ENCODE measurements around the gene TROAP. TPM values are rescaled to one million over a fixed set of nuclear protein-coding genes. Genes with fewer than 3 reads are reported as not detected.
"Not testable (repeated sequence)": the region's sequence is repeated elsewhere in the genome, so short reads cannot be mapped to it uniquely, and the experiment has no call there.

The TROAP gene
- polyA plus RNA-seq, 3 donors = 0.05 TPM; not detected in 2

DNA sequence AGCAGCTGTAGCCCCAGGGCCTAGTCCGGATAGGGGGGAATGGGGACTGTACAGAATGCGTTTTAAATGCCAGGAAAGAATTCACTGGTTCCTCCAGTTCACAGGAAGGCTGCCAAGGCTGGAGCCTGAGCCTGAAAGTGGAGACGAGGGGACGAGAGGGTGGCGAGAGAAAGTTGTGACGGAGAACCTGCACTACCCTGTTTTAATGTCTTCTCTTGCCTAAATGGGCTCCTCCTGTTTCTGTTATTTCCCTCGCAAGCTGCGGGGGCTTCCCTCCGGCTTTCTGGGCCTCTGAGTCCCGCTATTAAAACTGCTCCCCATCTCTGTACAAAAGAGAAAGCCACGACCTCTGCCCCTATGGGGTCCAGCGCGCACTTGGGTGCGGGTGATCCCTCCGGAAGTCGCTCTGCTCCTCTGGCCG lies 9.4 kb downstream of the TROAP start:
- no peak overlapping the region for H3K27ac Mint-ChIP-seq

DNA sequence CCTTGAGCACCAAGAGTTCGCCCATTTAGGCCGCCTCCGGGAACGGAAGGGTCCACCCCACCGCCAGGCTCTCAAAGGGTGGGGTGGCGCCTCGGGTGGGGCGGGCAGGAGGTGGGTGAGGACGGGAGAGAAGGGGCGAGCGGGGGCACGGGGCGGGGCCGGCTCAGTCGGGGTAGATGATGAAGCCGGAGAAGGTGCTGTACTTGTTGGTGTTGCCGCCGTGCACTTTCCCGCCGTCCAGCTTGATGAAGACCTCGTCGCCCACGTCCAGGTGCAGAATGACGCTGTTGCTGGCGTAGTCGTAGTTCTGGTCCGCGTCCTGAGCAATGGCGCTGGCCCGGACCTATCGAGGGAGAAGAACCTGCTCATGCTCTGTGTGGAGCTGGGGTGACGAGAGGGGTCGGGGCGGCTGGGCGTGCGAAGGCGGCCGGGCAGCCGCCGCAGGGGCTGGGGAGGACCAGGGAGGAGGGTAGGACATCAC lies 9.9 kb downstream of the TROAP start:
- H3K9me3 Mint-ChIP-seq = peaks cover 0 to 21% (median 11%) of the 10 kb centered on the region in 7 donors
- H3K9ac ChIP-seq (ENCODE audit: insufficient read depth, low read length, poor library complexity, severe bottlenecking) = no peak overlapping the region
- H2AFZ ChIP-seq (ENCODE audit: insufficient read depth, low read depth, low read length, poor library complexity, severe bottlenecking) = peak overlapping the region; percentile 50
- peak overlapping the region; percentile 63 to 84 for H3K4me3 Mint-ChIP-seq
- H3K9me3 ChIP-seq (replicated peaks in 1 of 2; ENCODE audit: control insufficient read depth in 1 of 2, insufficient read depth in 1 of 2, low read length in 2 of 2) = peaks cover 0 to 17% of the 10 kb centered on the region in 2 donors
- peak overlapping the region in 1 of 7 donors; percentile 12 for H3K27ac Mint-ChIP-seq
- H3K36me3 Mint-ChIP-seq = peaks cover 47 to 51% of the 10 kb centered on the region in 2 donors
- 16% methylated on average over 38 of the region's 40 CpGs for WGBS (ENCODE audit: insufficient coverage)
- peak overlapping the region; percentile 54 for H3K4me2 ChIP-seq (replicated peaks; ENCODE audit: extremely low read depth, low read length, poor library complexity, severe bottlenecking)
- H4K20me1 ChIP-seq (ENCODE audit: insufficient read depth, low read length) = no peaks in the 10 kb centered on the region
- H3K4me1 Mint-ChIP-seq = peaks cover 33% of the 10 kb centered on the region
- intact Hi-C loops (cut with micrococcal nuclease) = no loop called here
- H3K27me3 ChIP-seq (ENCODE audit: control insufficient read depth in 2 of 2, insufficient read depth in 2 of 2, low read length in 2 of 2) = peaks cover 53 to 60% of the 10 kb centered on the region in 2 donors
- H3K27ac ChIP-seq (ENCODE audit: low read depth in 1 of 2, low read length in 2 of 2) = no peak overlapping the region
- H3K27me3 Mint-ChIP-seq (ENCODE audit: low read depth in 3 of 3) = peaks cover 60 to 73% (median 61%) of the 10 kb centered on the region in 3 donors
- TF ChIP-seq, protein P1, sequence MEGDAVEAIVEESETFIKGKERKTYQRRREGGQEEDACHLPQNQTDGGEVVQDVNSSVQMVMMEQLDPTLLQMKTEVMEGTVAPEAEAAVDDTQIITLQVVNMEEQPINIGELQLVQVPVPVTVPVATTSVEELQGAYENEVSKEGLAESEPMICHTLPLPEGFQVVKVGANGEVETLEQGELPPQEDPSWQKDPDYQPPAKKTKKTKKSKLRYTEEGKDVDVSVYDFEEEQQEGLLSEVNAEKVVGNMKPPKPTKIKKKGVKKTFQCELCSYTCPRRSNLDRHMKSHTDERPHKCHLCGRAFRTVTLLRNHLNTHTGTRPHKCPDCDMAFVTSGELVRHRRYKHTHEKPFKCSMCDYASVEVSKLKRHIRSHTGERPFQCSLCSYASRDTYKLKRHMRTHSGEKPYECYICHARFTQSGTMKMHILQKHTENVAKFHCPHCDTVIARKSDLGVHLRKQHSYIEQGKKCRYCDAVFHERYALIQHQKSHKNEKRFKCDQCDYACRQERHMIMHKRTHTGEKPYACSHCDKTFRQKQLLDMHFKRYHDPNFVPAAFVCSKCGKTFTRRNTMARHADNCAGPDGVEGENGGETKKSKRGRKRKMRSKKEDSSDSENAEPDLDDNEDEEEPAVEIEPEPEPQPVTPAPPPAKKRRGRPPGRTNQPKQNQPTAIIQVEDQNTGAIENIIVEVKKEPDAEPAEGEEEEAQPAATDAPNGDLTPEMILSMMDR (IDR thresholded peaks at IDR 0.05) = no peak
- no peaks in the 10 kb centered on the region for H3K79me2 ChIP-seq (ENCODE audit: insufficient read depth, low read length)
- peaks cover 15 to 33% of the 10 kb centered on the region in 2 donors for H3K36me3 ChIP-seq (replicated peaks in 1 of 2; ENCODE audit: control insufficient read depth in 1 of 2, insufficient read depth in 2 of 2, low read length in 2 of 2)
- no peak for DNase-seq
- H3K4me3 ChIP-seq (replicated peaks in 1 of 3; ENCODE audit: low read depth in 2 of 3, low read length in 3 of 3) = no peak overlapping the region
- peaks cover 11 to 22% of the 10 kb centered on the region in 2 donors for H3K4me1 ChIP-seq (ENCODE audit: control insufficient read depth in 1 of 2, insufficient read depth in 2 of 2, low read length in 2 of 2)

More for the DNA sequence above, 9.4 kb downstream of the TROAP start:
- DNase-seq = no peak
- H3K4me3 ChIP-seq (replicated peaks in 1 of 3; ENCODE audit: low read depth in 2 of 3, low read length in 3 of 3) = no peak overlapping the region
- peaks cover 0 to 12% of the 10 kb centered on the region in 2 donors for H3K9me3 ChIP-seq (replicated peaks in 1 of 2; ENCODE audit: control insufficient read depth in 1 of 2, insufficient read depth in 1 of 2, low read length in 2 of 2)
- Mint-ChIP-seq H3K4me1 (peaks cover 28% of the 10 kb centered on the region), H3K27me3 (ENCODE audit: low read depth in 3 of 3) (peaks cover 55 to 69% (median 59%) of the 10 kb centered on the region in 3 donors), H3K9me3 (peaks cover 0 to 17% (median 11%) of the 10 kb centered on the region in 7 donors), H3K36me3 (peaks cover 49 to 56% of the 10 kb centered on the region in 2 donors), H3K4me3 (peak overlapping the region in 1 of 2 donors; percentile 81)
- H3K27ac ChIP-seq (ENCODE audit: low read depth in 1 of 2, low read length in 2 of 2) = no peak overlapping the region
- no peaks in the 10 kb centered on the region for H4K20me1 ChIP-seq (ENCODE audit: insufficient read depth, low read length)
- H3K9ac ChIP-seq (ENCODE audit: insufficient read depth, low read length, poor library complexity, severe bottlenecking) = no peak overlapping the region
- peak overlapping the region; percentile 54 for H3K4me2 ChIP-seq (replicated peaks; ENCODE audit: extremely low read depth, low read length, poor library complexity, severe bottlenecking)
- TF ChIP-seq, protein P1 (IDR thresholded peaks at IDR 0.05) = no peak
- H3K79me2 ChIP-seq (ENCODE audit: insufficient read depth, low read length) = no peaks in the 10 kb centered on the region
- H2AFZ ChIP-seq (ENCODE audit: insufficient read depth, low read depth, low read length, poor library complexity, severe bottlenecking) = no peak overlapping the region
- H3K36me3 ChIP-seq (replicated peaks in 1 of 2; ENCODE audit: control insufficient read depth in 1 of 2, insufficient read depth in 2 of 2, low read length in 2 of 2) = peaks cover 16 to 38% of the 10 kb centered on the region in 2 donors
- H3K4me1 ChIP-seq (ENCODE audit: control insufficient read depth in 1 of 2, insufficient read depth in 2 of 2, low read length in 2 of 2) = peaks cover 11 to 19% of the 10 kb centered on the region in 2 donors
- 88% methylated on average over 11 of the region's 17 CpGs for WGBS (ENCODE audit: insufficient coverage)
- intact Hi-C loops (cut with micrococcal nuclease) = no loop called here
- H3K27me3 ChIP-seq (ENCODE audit: control insufficient read depth in 2 of 2, insufficient read depth in 2 of 2, low read length in 2 of 2) = peaks cover 48 to 55% of the 10 kb centered on the region in 2 donors

DNA sequence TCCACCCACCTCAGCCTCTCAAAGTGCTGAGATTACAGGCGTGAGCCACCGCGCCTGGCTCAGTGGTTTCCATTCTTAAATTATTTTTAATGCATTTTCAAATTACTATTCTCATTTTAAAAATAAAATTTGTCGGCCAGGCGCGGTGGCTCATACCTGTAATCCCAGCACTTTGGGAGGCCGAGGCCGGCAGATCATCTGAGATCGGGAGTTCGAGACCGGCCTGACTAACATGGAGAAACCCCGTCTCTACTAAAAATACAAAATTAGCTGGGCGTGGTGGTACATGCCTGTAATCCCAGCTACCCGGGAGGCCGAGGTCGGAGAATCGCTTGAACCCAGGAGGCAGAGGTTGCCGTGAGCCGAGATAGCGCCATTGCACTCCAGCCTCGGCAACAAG lies 10.7 kb downstream of the TROAP start:
- H3K9ac ChIP-seq (ENCODE audit: insufficient read depth, low read length, poor library complexity, severe bottlenecking); DNase-seq; H3K27ac Mint-ChIP-seq; H3K79me2 ChIP-seq (ENCODE audit: insufficient read depth, low read length); H2AFZ ChIP-seq (ENCODE audit: insufficient read depth, low read depth, low read length, poor library complexity, severe bottlenecking); H3K27ac ChIP-seq (ENCODE audit: low read depth in 1 of 2, low read length in 2 of 2); intact Hi-C loops (cut with micrococcal nuclease); H3K4me2 ChIP-seq (replicated peaks; ENCODE audit: extremely low read depth, low read length, poor library complexity, severe bottlenecking); H4K20me1 ChIP-seq (ENCODE audit: insufficient read depth, low read length); H3K4me3 ChIP-seq (replicated peaks in 1 of 3; ENCODE audit: low read depth in 2 of 3, low read length in 3 of 3): not testable (repeated sequence)
- H3K4me1 Mint-ChIP-seq = peaks cover 34% of the 10 kb centered on the region
- Histone ChIP-seq H3K4me1 (ENCODE audit: control insufficient read depth in 1 of 2, insufficient read depth in 2 of 2, low read length in 2 of 2) (peaks cover 11 to 22% of the 10 kb centered on the region in 2 donors), H3K27me3 (ENCODE audit: control insufficient read depth in 2 of 2, insufficient read depth in 2 of 2, low read length in 2 of 2) (peaks cover 61 to 68% of the 10 kb centered on the region in 2 donors), H3K9me3 (replicated peaks in 1 of 2; ENCODE audit: control insufficient read depth in 1 of 2, insufficient read depth in 1 of 2, low read length in 2 of 2) (peaks cover 0 to 17% of the 10 kb centered on the region in 2 donors), H3K36me3 (replicated peaks in 1 of 2; ENCODE audit: control insufficient read depth in 1 of 2, insufficient read depth in 2 of 2, low read length in 2 of 2) (peaks cover 15 to 29% of the 10 kb centered on the region in 2 donors)
- H3K9me3 Mint-ChIP-seq = peaks cover 0 to 21% (median 11%) of the 10 kb centered on the region in 7 donors
- H3K4me3 Mint-ChIP-seq = peak overlapping the region in 1 of 2 donors; percentile 84
- H3K27me3 Mint-ChIP-seq (ENCODE audit: low read depth in 3 of 3) = peaks cover 69 to 82% (median 70%) of the 10 kb centered on the region in 3 donors
- 24% methylated on average over 5 of the region's 21 CpGs for WGBS (ENCODE audit: insufficient coverage)
- peaks cover 43 to 44% of the 10 kb centered on the region in 2 donors for H3K36me3 Mint-ChIP-seq

Data from CD14-positive monocyte (primary cell).